ENCODE results near the gene AMPD3. TPM values are rescaled to one million over a fixed set of nuclear protein-coding genes. Genes with fewer than 3 reads are reported as not detected.

AMPD3 gene
- total RNA-seq, 1 experiment from 2014 or later: 12.5 TPM

DNA sequence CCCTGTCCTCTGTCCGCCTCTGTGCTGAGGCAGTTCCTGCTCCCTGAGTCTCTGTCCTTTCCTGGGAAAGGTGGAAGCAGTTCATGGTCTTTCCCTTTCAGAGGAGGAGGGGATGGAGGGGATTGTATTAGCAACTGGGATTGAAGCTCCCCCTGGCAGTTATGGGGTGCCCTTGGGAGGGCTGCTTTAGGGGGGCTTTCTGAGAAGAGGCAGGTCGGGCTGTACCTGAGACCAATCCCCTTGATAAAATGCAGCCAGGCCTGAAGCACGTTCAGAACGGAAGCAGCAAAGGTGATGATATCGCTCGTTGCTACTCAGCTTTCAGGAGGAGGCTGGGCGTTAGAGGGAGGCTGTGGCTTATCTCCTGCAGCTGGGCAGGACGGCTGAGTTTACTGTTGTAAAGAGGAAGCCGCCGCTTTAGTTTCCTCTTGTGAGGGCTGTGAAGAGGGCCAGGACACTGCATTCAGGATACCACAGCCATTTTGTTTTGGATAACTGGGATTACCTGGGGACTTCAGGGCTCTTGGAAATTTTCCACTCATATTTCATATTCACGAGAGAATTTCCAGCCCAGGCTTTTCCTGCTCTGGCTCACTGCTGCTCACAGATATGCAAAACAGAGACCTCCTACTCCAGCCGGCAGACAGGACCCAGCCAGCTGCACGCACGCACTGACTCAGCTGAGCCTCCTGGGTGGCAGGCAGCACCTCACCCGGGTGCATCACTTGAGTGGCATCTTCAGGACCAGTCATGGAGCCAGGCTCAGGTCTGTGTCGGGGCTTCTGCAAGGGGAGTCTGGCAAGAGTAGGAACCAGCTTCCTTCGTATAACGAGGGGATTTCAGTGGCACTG, 798 bp downstream of the AMPD3 start:
- DNase-seq (ENCODE audit: low read depth, low spot score): no peak
- Histone ChIP-seq H3K9me3 (ENCODE audit: control insufficient read depth, insufficient read depth, low read depth, low read length) (no peaks in the 10 kb centered on the region), H3K27ac (ENCODE audit: low read length) (peak overlapping the region; percentile 62), H3K4me1 (ENCODE audit: control insufficient read depth, insufficient read depth, low read length) (peaks cover 22% of the 10 kb centered on the region), H3K27me3 (ENCODE audit: control insufficient read depth, insufficient read depth, low read length) (0 out of 2 replicates have a peak, but pooled peaks cover 2% of the 10 kb centered on the region), H3K36me3 (ENCODE audit: control insufficient read depth, insufficient read depth, low read length) (no peaks in the 10 kb centered on the region), H3K4me3 (ENCODE audit: low read depth in 2 of 2, low read length in 2 of 2) (peak overlapping the region; percentile 17 to 67)
- intact Hi-C loops (cut with micrococcal nuclease; ENCODE audit: unreplicated experiment): no loop called here
- no peak for TF ChIP-seq SIN3A (IDR thresholded peaks at IDR 0.05; ENCODE audit: borderline replicate concordance, insufficient read depth, low read depth, low read length)
- no peak for TF ChIP-seq TCF7L2 (IDR thresholded peaks at IDR 0.05; ENCODE audit: low read depth, low read length)
- CTCF ChIA-PET: interaction anchor here (0.6 to 1.9 kb wide), 5 partner anchors 15 to 1872 kb away, joined by 3 to 7 read pairs (median 6); partner anchors contain the start of genes ADM and RNF141
- TSS peak; percentile 75 for BruUV-seq (replicated peaks)
- ATAC-seq: peak; percentile 57
- in situ Hi-C loops (cut with HindIII; ENCODE audit: low pct_unique_long_range_greater_than_20kb, low sequenced_read_pairs): no loop called here
- POLR2A ChIA-PET: interaction anchor here (0.6 kb wide), 1 partner anchor 276 kb away, joined by 3 read pairs; no protein-coding TSS in a partner anchor

- no peak for TF ChIP-seq TCF7L2 (IDR thresholded peaks at IDR 0.05; ENCODE audit: low read depth, low read length)
- TF ChIP-seq SIN3A (IDR thresholded peaks at IDR 0.05; ENCODE audit: borderline replicate concordance, insufficient read depth, low read depth, low read length): no peak
- no peak for TF ChIP-seq POLR2AphosphoS5 (IDR thresholded peaks at IDR 0.05; ENCODE audit: low read depth, low read length)
- TF ChIP-seq REST (IDR thresholded peaks at IDR 0.05; ENCODE audit: insufficient read depth in 1 of 2, low read depth in 2 of 2, low read length in 1 of 2): no peak
- TF ChIP-seq, protein P1, sequence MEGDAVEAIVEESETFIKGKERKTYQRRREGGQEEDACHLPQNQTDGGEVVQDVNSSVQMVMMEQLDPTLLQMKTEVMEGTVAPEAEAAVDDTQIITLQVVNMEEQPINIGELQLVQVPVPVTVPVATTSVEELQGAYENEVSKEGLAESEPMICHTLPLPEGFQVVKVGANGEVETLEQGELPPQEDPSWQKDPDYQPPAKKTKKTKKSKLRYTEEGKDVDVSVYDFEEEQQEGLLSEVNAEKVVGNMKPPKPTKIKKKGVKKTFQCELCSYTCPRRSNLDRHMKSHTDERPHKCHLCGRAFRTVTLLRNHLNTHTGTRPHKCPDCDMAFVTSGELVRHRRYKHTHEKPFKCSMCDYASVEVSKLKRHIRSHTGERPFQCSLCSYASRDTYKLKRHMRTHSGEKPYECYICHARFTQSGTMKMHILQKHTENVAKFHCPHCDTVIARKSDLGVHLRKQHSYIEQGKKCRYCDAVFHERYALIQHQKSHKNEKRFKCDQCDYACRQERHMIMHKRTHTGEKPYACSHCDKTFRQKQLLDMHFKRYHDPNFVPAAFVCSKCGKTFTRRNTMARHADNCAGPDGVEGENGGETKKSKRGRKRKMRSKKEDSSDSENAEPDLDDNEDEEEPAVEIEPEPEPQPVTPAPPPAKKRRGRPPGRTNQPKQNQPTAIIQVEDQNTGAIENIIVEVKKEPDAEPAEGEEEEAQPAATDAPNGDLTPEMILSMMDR (IDR thresholded peaks at IDR 0.05): no peak
- ATAC-seq: no peak
- no TSS peak for BruUV-seq (replicated peaks)
- peak overlapping the region; percentile 62; the same call in 1 of the 2 replicates for H3K27ac ChIP-seq (ENCODE audit: low read length)
- H3K9me3 ChIP-seq (ENCODE audit: control insufficient read depth, insufficient read depth, low read depth, low read length): no peaks in the 10 kb centered on the region
- DNase-seq (ENCODE audit: low read depth, low spot score): no peak
- ChIA-PET POLR2A (interaction anchor here (0.6 kb wide), 1 partner anchor 71 kb away, joined by 4 read pairs; no protein-coding TSS in a partner anchor), CTCF (interaction anchor here (0.6 to 0.7 kb wide), 2 partner anchors 151 to 1872 kb away, joined by 3 to 7 read pairs; partner anchors contain the start of gene ADM)
- intact Hi-C loops (cut with micrococcal nuclease; ENCODE audit: unreplicated experiment): no loop called here
- in situ Hi-C loops (cut with HindIII; ENCODE audit: low pct_unique_long_range_greater_than_20kb, low sequenced_read_pairs): no loop called here
- no peaks in the 10 kb centered on the region for H3K36me3 ChIP-seq (ENCODE audit: control insufficient read depth, insufficient read depth, low read length)
- peaks cover 22% of the 10 kb centered on the region for H3K4me1 ChIP-seq (ENCODE audit: control insufficient read depth, insufficient read depth, low read length)
- H3K27me3 ChIP-seq (ENCODE audit: control insufficient read depth, insufficient read depth, low read length): 0 out of 2 replicates have a peak, but pooled peaks cover 2% of the 10 kb centered on the region
- H3K4me3 ChIP-seq (ENCODE audit: low read depth in 2 of 2, low read length in 2 of 2): peak overlapping the region in 1 of 2 experiments; percentile 67; a peak in 3 of 4 replicates
Measured at GRCh38 chr11:10456519-10456918, 1.5 kb downstream of the AMPD3 start.

All from Panc1 (cell line).